ENCODE data around the gene SMARCD1.
A peak's percentile ranks its signal among the peaks of the same experiment; 100 is the strongest.

Gene SMARCD1

GRCh38 chr12:50086148-50086547, 1.0 kb downstream of the SMARCD1 start:
- TF ChIP-seq, protein P1, sequence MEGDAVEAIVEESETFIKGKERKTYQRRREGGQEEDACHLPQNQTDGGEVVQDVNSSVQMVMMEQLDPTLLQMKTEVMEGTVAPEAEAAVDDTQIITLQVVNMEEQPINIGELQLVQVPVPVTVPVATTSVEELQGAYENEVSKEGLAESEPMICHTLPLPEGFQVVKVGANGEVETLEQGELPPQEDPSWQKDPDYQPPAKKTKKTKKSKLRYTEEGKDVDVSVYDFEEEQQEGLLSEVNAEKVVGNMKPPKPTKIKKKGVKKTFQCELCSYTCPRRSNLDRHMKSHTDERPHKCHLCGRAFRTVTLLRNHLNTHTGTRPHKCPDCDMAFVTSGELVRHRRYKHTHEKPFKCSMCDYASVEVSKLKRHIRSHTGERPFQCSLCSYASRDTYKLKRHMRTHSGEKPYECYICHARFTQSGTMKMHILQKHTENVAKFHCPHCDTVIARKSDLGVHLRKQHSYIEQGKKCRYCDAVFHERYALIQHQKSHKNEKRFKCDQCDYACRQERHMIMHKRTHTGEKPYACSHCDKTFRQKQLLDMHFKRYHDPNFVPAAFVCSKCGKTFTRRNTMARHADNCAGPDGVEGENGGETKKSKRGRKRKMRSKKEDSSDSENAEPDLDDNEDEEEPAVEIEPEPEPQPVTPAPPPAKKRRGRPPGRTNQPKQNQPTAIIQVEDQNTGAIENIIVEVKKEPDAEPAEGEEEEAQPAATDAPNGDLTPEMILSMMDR (conservative IDR thresholded peaks at IDR 0.05) = no peak
- no peak for TF ChIP-seq ZFX (IDR thresholded peaks at IDR 0.05)
- peak overlapping the region; percentile 75 for H3K27ac ChIP-seq

- H3K27ac ChIP-seq = no peak overlapping the region
- TF ChIP-seq, protein P1 (conservative IDR thresholded peaks at IDR 0.05) = no peak
- TF ChIP-seq ZFX (IDR thresholded peaks at IDR 0.05) = no peak
Measured at GRCh38 chr12:50087151-50087550, 2.0 kb downstream of the SMARCD1 start.

- no peak overlapping the region for H3K27ac ChIP-seq
- no peak for TF ChIP-seq ZFX (IDR thresholded peaks at IDR 0.05)
- TF ChIP-seq, protein P1 (conservative IDR thresholded peaks at IDR 0.05) = no peak
Measured at GRCh38 chr12:50087995-50088394, 2.9 kb downstream of the SMARCD1 start.

DNA sequence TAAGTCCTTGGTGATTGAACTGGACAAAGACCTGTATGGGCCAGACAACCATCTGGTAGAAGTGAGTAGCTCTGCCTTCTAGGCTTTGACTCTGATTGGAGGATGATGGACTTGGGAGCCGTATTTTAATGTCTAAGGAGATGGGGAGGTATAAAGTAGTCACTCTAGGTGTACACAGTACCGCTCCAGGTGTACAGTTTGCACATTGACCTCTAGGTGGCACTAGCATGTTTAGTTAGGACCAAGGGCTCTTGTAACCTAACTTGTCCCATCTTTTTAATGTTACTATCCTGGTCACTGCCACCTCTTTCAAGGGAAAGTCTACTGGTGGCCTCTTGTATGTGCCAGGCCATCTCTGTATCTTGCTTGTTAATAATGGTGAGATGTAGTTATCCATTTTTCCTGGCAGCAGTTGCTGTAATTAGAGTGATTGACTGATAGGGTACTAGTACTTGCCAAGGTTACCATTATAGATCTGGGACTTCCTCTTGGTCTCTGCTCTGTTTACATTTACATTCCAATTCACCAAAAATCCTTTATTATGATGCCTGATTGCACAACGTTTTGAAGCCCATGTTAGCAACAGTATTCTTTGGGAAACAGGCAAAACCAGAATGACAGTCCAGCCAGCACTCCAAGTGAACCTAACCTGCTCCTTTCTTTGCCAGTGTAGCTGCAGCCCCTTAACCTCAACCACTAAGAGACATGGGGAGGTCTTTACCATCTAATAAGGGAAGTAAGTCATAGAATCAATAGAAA, 3.6 kb downstream of the SMARCD1 start:
- H3K27ac ChIP-seq = no peak overlapping the region
- TF ChIP-seq, protein P1 (conservative IDR thresholded peaks at IDR 0.05) = peak; percentile 94
- no peak for TF ChIP-seq ZFX (IDR thresholded peaks at IDR 0.05)

- H3K27ac ChIP-seq = no peak overlapping the region
- TF ChIP-seq, protein P1 (conservative IDR thresholded peaks at IDR 0.05) = no peak
- TF ChIP-seq ZFX (IDR thresholded peaks at IDR 0.05) = no peak
Measured at GRCh38 chr12:50089730-50090129, 4.6 kb downstream of the SMARCD1 start.

GRCh38 chr12:50090391-50090790, 5.2 kb downstream of the SMARCD1 start:
- no peak overlapping the region for H3K27ac ChIP-seq
- TF ChIP-seq, protein P1 (conservative IDR thresholded peaks at IDR 0.05) = no peak
- TF ChIP-seq ZFX (IDR thresholded peaks at IDR 0.05) = no peak

GRCh38 chr12:50097952-50098351, 12.8 kb downstream of the SMARCD1 start:
- TF ChIP-seq ZFX (IDR thresholded peaks at IDR 0.05) = no peak
- TF ChIP-seq, protein P1 (conservative IDR thresholded peaks at IDR 0.05) = no peak
- H3K27ac ChIP-seq = no peak overlapping the region

All from C4-2B (cell line).